K562 (cell line): ENCODE data around the gene RREB1. TPM values are rescaled to one million over a fixed set of nuclear protein-coding genes. Genes with fewer than 3 reads are reported as not detected.

ENCODE experiments used
- ARID3B ChIP-seq: fragments of 250-450 bp; sonication (Bioruptor Pico); IDR thresholded peaks from 2 replicates; pipeline ENCODE4 v1.4.0; 2020; ENCODE audit warnings: borderline replicate concordance
- ATF4 ChIP-seq: fragments of 450-650 bp; formaldehyde crosslinking; IDR thresholded peaks from 2 replicates; pipeline ENCODE4 v1.4.0; 2022; ENCODE audit warnings: mild to moderate bottlenecking, moderate library complexity
- CBX1 ChIP-seq: sonication (generic); IDR thresholded peaks from 2 replicates; pipeline ENCODE4 v1.6.1; 2016; ENCODE audit warnings: antibody characterized with exemption, low read depth, mild to moderate bottlenecking
- CEBPB ChIP-seq: fragments of 450-650 bp; IDR thresholded peaks from 2 replicates; pipeline ENCODE4 v1.6.1; 2016; ENCODE audit warnings: missing genetic modification characterization, missing compliant biosample characterization
- EGR1 ChIP-seq: fragments of 450-650 bp; conservative IDR thresholded peaks from 2 replicates; pipeline ENCODE4 v1.6.1; 2017; ENCODE audit warnings: mild to moderate bottlenecking
- EHMT2 ChIP-seq: fragments of 450-650 bp; IDR thresholded peaks from 2 replicates; pipeline ENCODE4 v1.6.1; 2018; ENCODE audit warnings: antibody characterized with exemption
- ELF1 ChIP-seq: fragments of 200-800 bp; sonication (Bioruptor generic); IDR thresholded peaks from 2 replicates; pipeline ENCODE4 v1.6.1; 2016; ENCODE audit warnings: missing genetic modification characterization, missing compliant biosample characterization
- GABPB1 ChIP-seq: sonication (generic); formaldehyde crosslinking; IDR thresholded peaks from 2 replicates; pipeline ENCODE4 v1.8.0; 2022; ENCODE audit warnings: mild to moderate bottlenecking, missing genetic modification reagents
- GATAD2B ChIP-seq: fragments of 450-650 bp; IDR thresholded peaks from 2 replicates; pipeline ENCODE4 v1.6.1; 2017; ENCODE audit warnings: mild to moderate bottlenecking, borderline replicate concordance
- HMBOX1 ChIP-seq: sonication (generic); IDR thresholded peaks from 2 replicates; pipeline ENCODE4 v1.6.1; 2016
- HSF4 ChIP-seq: fragments of 250-450 bp; sonication (Bioruptor Pico); IDR thresholded peaks from 2 replicates; pipeline ENCODE4 v2.1.2; 2022; ENCODE audit warnings: mild to moderate bottlenecking, moderate library complexity, borderline replicate concordance
- IRF1 ChIP-seq: sonication (generic); formaldehyde crosslinking; IDR thresholded peaks from 2 replicates; pipeline ENCODE4 v1.8.0; 2022; ENCODE audit warnings: missing genetic modification reagents, mild to moderate bottlenecking, borderline replicate concordance
- LEF1 ChIP-seq: fragments of 450-650 bp; IDR thresholded peaks from 2 replicates; pipeline ENCODE4 v1.6.1; 2016; ENCODE audit warnings: mild to moderate bottlenecking
- MNT ChIP-seq, 2 experiments: fragments of 450-650 bp; conservative IDR thresholded peaks; 2 replicates each; pipeline ENCODE4 v1.6.1; 2017; ENCODE audit warnings: mild to moderate bottlenecking in 2 of 2, moderate library complexity in 2 of 2
- NONO ChIP-seq, 2 experiments: fragments of 200-400 bp in 1 of 2; fragments of 450-650 bp in 1 of 2; formaldehyde crosslinking in 1 of 2; IDR thresholded peaks; 2 replicates each; pipeline ENCODE4 v1.6.1; 2017; ENCODE audit warnings: low read depth in 2 of 2, mild to moderate bottlenecking in 2 of 2, moderate library complexity in 2 of 2, low read length in 1 of 2
- RAD21 ChIP-seq, 2 experiments: fragments of 250-450 bp in 1 of 2; fragments of 450-650 bp in 1 of 2; sonication (Bioruptor Pico) in 1 of 2; formaldehyde crosslinking in 1 of 2; IDR thresholded peaks in 1 of 2; conservative IDR thresholded peaks in 1 of 2; 2 replicates each; pipeline versions ENCODE4 v1.4.0 to v1.8.0; 2020 to 2022; ENCODE audit warnings: mild to moderate bottlenecking in 2 of 2, moderate library complexity in 1 of 2
- TFAM ChIP-seq: fragments of 250-450 bp; sonication (Bioruptor Pico); conservative IDR thresholded peaks from 2 replicates; pipeline ENCODE4 v1.5.0; 2021; ENCODE audit warnings: mild to moderate bottlenecking, moderate library complexity
- XRCC4 ChIP-seq: IDR thresholded peaks from one replicate; pipeline ENCODE4 v1.6.1; 2011; ENCODE audit not compliant: insufficient read depth, insufficient read length; ENCODE audit errors: extremely low read depth
- ZNF445 ChIP-seq: fragments of 250-450 bp; sonication (Bioruptor Pico); IDR thresholded peaks from 2 replicates; pipeline ENCODE4 v1.4.0; 2020; ENCODE audit warnings: low read depth, mild to moderate bottlenecking, moderate library complexity
- ZNF639 ChIP-seq, 2 experiments: fragments of 200-800 bp in 1 of 2; sonication (Bioruptor generic) in 1 of 2; sonication (generic) in 1 of 2; formaldehyde crosslinking in 1 of 2; IDR thresholded peaks in 1 of 2; conservative IDR thresholded peaks in 1 of 2; 2 replicates each; pipeline versions ENCODE4 v1.5.0 to v1.6.1; 2016 to 2020; ENCODE audit warnings: missing compliant biosample characterization in 1 of 2, missing genetic modification characterization in 1 of 2, missing genetic modification reagents in 1 of 2
- ZNF780A ChIP-seq: fragments of 250-450 bp; sonication (Bioruptor Pico); IDR thresholded peaks from 2 replicates; pipeline ENCODE4 v1.5.0; 2021; ENCODE audit warnings: mild to moderate bottlenecking
- polyA plus RNA-seq, 8 experiments: library from polyadenylated mRNA; depleted of rRNA in 4 of 8; stranded (reverse) in 5 of 8; unstranded in 3 of 8; fragments of >200 nt; fragmentation: Nextera tagmentation in 2 of 8; fragmentation: Illumina TruSeq in 1 of 8; extraction: Ambion mirVana in 2 of 8; extraction: Trizol in 1 of 8; gene quantifications; 2 replicates each; pipeline versions ENCODE4 v1.2.1 to v1.2.3, GENCODE V29; 2011 to 2014; ENCODE audit warnings: inconsistent platforms in 1 of 8, missing spikeins in 1 of 8
- total RNA-seq, 7 experiments: library from RNA; depleted of rRNA in 6 of 7; stranded (reverse); fragments of >200 nt in 6 of 7; fragmentation: Illumina TruSeq in 2 of 7; extraction: Trizol in 2 of 7; gene quantifications; 2 replicates each; pipeline versions ENCODE4 v1.2.1 to v1.2.3, GENCODE V29; 2011 to 2021; ENCODE audit warnings: low replicate concordance in 1 of 7

The RREB1 gene
- total and polyA plus RNA-seq, 9 of the 15 experiments (the other 6 are each of a cell fraction or from before 2014, with no cell fraction given): 3.3 to 64.2 (median 19.3) TPM

- no peak for TF ChIP-seq NONO (IDR thresholded peaks at IDR 0.05; ENCODE audit: low read depth in 2 of 2, low read length in 1 of 2)
- no peak for TF ChIP-seq CEBPB
- TF ChIP-seq IRF1: no peak
- TF ChIP-seq LEF1: 0 out of 2 replicates have a peak, but pooled peaks have one; percentile 42
- TF ChIP-seq ELF1 (tag): no peak
- TF ChIP-seq ARID3B (CRISPR knock-in tag): no peak
- TF ChIP-seq RAD21 (CRISPR knock-in tag; conservative IDR thresholded peaks at IDR 0.05 in 1 of 2, IDR thresholded peaks at IDR 0.05 in 1 of 2): no peak
- TF ChIP-seq ATF4: no peak
- TF ChIP-seq TFAM (CRISPR knock-in tag): no peak
- 0 out of 2 replicates have a peak, but pooled peaks have one; percentile 30 for TF ChIP-seq HSF4 (CRISPR knock-in tag)
- TF ChIP-seq ZNF445 (CRISPR knock-in tag): no peak
- TF ChIP-seq ZNF780A (CRISPR knock-in tag): no peak
- TF ChIP-seq GATAD2B: no peak
- TF ChIP-seq EGR1: peak; percentile 29; the same call in 1 of the 2 replicates
- no peak for TF ChIP-seq MNT (conservative IDR thresholded peaks at IDR 0.05)
- peak; percentile 40; the same call in 1 of the 2 replicates for TF ChIP-seq HMBOX1
- TF ChIP-seq ZNF639 (CRISPR knock-in tag; conservative IDR thresholded peaks at IDR 0.05 in 1 of 2, IDR thresholded peaks at IDR 0.05 in 1 of 2): no peak
- TF ChIP-seq GABPB1 (CRISPR knock-in tag): no peak
- no peak for TF ChIP-seq EHMT2
- no peak for TF ChIP-seq CBX1
- TF ChIP-seq XRCC4: no peak
Observed at GRCh38 chr6:7106215-7106751, 1.5 kb upstream of the RREB1 start (continued).
